Caco-2 (cell line): ENCODE data around the gene ZNF394. TPM values are rescaled to one million over a fixed set of nuclear protein-coding genes. Genes with fewer than 3 reads are reported as not detected.

Source experiments
- BruUV-seq: library from RNA; stranded (reverse); fragments of 400-500 nt; replicated peaks from 2 replicates; lab custom pipeline; 2021; lab: Mats Ljungman, UMichigan
- CTCF ChIA-PET: fragments of 300-600 bp; sonication (Branson Sonifier 250); formaldehyde crosslinking; loops from one replicate; lab custom pipeline; 2022; ENCODE audit warnings: antibody characterized with exemption; lab: Charles Lee
- POLR2A ChIA-PET: fragments of 300-600 bp; sonication (Branson Sonifier 250); formaldehyde crosslinking; loops from one replicate; lab custom pipeline; 2022; ENCODE audit warnings: antibody characterized with exemption; lab: Charles Lee
- DNase-seq, 2 experiments: peaks; one replicate each; pipeline versions ENCODE4 v3.0.0 to v3.0.0-alpha.2; 2020 to 2022
- H3K27me3 ChIP-seq: replicated peaks from 2 replicates; pipeline ENCODE4 v1.6.0; 2011; ENCODE audit warnings: low read length; ENCODE audit not compliant: control insufficient read depth, insufficient read depth
- H3K36me3 ChIP-seq: 2 replicates; pipeline ENCODE4 v1.5.1; 2011; ENCODE audit warnings: low read length; ENCODE audit not compliant: control insufficient read depth, insufficient read depth
- H3K4me1 ChIP-seq: fragments of 250-450 bp; sonication (Bioruptor Pico); 2 replicates; pipeline ENCODE4 v1.5.1; 2020; ENCODE audit warnings: mild to moderate bottlenecking
- H3K4me3 ChIP-seq: 2 replicates; pipeline ENCODE4 v1.5.1; 2011; ENCODE audit warnings: low read depth, mild to moderate bottlenecking, control low read depth, low read length
- H3K9me3 ChIP-seq: fragments of 250-450 bp; sonication (Bioruptor Pico); 2 replicates; pipeline ENCODE4 v1.5.1; 2020; ENCODE audit warnings: mild to moderate bottlenecking, moderate library complexity
- H3K27ac Mint-ChIP-seq: one replicate; pipeline ENCODE4 v1.8.0; 2022; ENCODE audit warnings: mixed read lengths; ENCODE audit not compliant: unreplicated experiment
- H3K27me3 Mint-ChIP-seq: one replicate; pipeline ENCODE4 v1.8.0; 2022; ENCODE audit warnings: mixed read lengths; ENCODE audit not compliant: insufficient read depth, unreplicated experiment
- H3K36me3 Mint-ChIP-seq: one replicate; pipeline ENCODE4 v1.8.0; 2022; ENCODE audit warnings: mild to moderate bottlenecking, mixed read lengths; ENCODE audit not compliant: insufficient read depth, unreplicated experiment
- H3K4me1 Mint-ChIP-seq: one replicate; pipeline ENCODE4 v1.8.0; 2022; ENCODE audit warnings: low read depth, mixed read lengths; ENCODE audit not compliant: unreplicated experiment
- H3K4me3 Mint-ChIP-seq: one replicate; pipeline ENCODE4 v1.8.0; 2022; ENCODE audit warnings: mild to moderate bottlenecking, moderate library complexity, mixed read lengths; ENCODE audit not compliant: unreplicated experiment
- H3K9me3 Mint-ChIP-seq: one replicate; pipeline ENCODE4 v1.8.0; 2022; ENCODE audit warnings: mixed read lengths; ENCODE audit not compliant: unreplicated experiment
- intact Hi-C: fragments of 100-400 bp; cut with micrococcal nuclease; formaldehyde crosslinking; loops from one replicate; pipeline ENCODE4 v1.10.0; 2022; ENCODE audit not compliant: unreplicated experiment
- total RNA-seq: library from RNA; stranded (reverse); gene quantifications from 2 replicates; pipeline ENCODE4 v1.2.3, GENCODE V29; 2022
- TF ChIP-seq, protein P1 (sequence below), 2 experiments: fragments of 200-600 bp in 1 of 2; IDR thresholded peaks; 1 replicate in 1 of 2; 2 replicates in 1 of 2; pipeline versions ENCODE4 v1.5.1 to v1.8.0; 2011 to 2022; ENCODE audit warnings: antibody characterized with exemption in 1 of 2, control low read depth in 1 of 2, inconsistent platforms in 1 of 2, low read depth in 1 of 2, low read length in 1 of 2, mild to moderate bottlenecking in 1 of 2, moderate library complexity in 1 of 2; ENCODE audit not compliant: insufficient read depth in 1 of 2, severe bottlenecking in 1 of 2, unreplicated experiment in 1 of 2

Gene ZNF394
- total RNA-seq, 1 experiment from 2014 or later: 31.8 TPM

DNA sequence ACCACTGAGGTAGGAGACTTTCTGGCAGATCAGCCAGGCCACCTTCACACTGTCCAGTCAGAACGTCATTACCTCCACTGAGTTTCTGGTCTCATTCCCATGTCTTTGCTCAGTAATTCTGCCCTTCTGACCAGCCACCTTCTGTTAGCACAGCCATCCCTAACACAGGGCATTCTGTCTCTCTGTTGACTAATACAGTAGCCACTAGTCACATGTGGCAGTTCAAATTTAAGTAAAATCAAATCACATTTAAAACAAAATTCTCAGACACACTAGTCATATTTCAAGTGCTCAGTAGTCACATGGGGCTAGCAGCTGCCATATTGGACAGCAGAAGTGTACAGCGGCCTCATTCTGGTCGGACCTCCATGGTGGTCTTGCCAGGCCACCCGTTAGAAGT lies 54.0 kb downstream of the ZNF394 start:
- POLR2A ChIA-PET: interaction anchor here (0.7 to 0.9 kb wide), 2 partner anchors 58 to 78 kb away, joined by 3 to 4 read pairs; partner anchors contain the start of gene ZKSCAN5
- Mint-ChIP-seq H3K36me3 (peaks cover 99% of the 10 kb centered on the region), H3K4me1 (peaks cover 13% of the 10 kb centered on the region), H3K4me3 (no peak overlapping the region), H3K27ac (no peak overlapping the region), H3K27me3 (no peaks in the 10 kb centered on the region), H3K9me3 (no peaks in the 10 kb centered on the region)
- H3K4me1 ChIP-seq: no peaks in the 10 kb centered on the region
- no peaks in the 10 kb centered on the region for H3K9me3 ChIP-seq
- no peak overlapping the region for H3K4me3 ChIP-seq
- H3K36me3 ChIP-seq: peaks cover 22% of the 10 kb centered on the region
- intact Hi-C loops: no loop called here
- no TSS peak for BruUV-seq
- TF ChIP-seq, protein P1, sequence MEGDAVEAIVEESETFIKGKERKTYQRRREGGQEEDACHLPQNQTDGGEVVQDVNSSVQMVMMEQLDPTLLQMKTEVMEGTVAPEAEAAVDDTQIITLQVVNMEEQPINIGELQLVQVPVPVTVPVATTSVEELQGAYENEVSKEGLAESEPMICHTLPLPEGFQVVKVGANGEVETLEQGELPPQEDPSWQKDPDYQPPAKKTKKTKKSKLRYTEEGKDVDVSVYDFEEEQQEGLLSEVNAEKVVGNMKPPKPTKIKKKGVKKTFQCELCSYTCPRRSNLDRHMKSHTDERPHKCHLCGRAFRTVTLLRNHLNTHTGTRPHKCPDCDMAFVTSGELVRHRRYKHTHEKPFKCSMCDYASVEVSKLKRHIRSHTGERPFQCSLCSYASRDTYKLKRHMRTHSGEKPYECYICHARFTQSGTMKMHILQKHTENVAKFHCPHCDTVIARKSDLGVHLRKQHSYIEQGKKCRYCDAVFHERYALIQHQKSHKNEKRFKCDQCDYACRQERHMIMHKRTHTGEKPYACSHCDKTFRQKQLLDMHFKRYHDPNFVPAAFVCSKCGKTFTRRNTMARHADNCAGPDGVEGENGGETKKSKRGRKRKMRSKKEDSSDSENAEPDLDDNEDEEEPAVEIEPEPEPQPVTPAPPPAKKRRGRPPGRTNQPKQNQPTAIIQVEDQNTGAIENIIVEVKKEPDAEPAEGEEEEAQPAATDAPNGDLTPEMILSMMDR (IDR thresholded peaks at IDR 0.05; ENCODE audit: insufficient read depth in 1 of 2, low read depth in 1 of 2, low read length in 1 of 2, severe bottlenecking in 1 of 2, unreplicated experiment in 1 of 2): no peak
- H3K27me3 ChIP-seq: no peaks in the 10 kb centered on the region
- CTCF ChIA-PET: interaction anchor here (0.7 kb wide), 1 partner anchor 460 kb away, joined by 3 read pairs; no protein-coding TSS in a partner anchor
- no peak for DNase-seq

Other genes starting within 250 kb of the ZNF394 start
- gene MYH16, start 227.4 kb downstream of the ZNF394 start, total RNA-seq: not detected in 2 replicates
- 190 and 201 TPM in 2 replicates for gene ARPC1A, start 174.4 kb downstream of the ZNF394 start, total RNA-seq
- gene ARPC1B, start 125.6 kb downstream of the ZNF394 start, total RNA-seq: 128 and 135 TPM in 2 replicates
- gene PDAP1, start 91.7 kb downstream of the ZNF394 start, total RNA-seq: 180 and 191 TPM in 2 replicates
- 199 and 220 TPM in 2 replicates for gene BUD31, start 91.3 kb downstream of the ZNF394 start, total RNA-seq
- gene PTCD1, start 61.5 kb downstream of the ZNF394 start, total RNA-seq: 59.6 TPM in 2 replicates
- 133 and 158 TPM in 2 replicates for gene CPSF4, start 61.3 kb downstream of the ZNF394 start, total RNA-seq
- gene ATP5MF, start 34.1 kb downstream of the ZNF394 start, total RNA-seq: 554 and 595 TPM in 2 replicates
- 30.1 and 32.3 TPM in 2 replicates for gene ZNF789, start 27.4 kb downstream of the ZNF394 start, total RNA-seq
- gene ZKSCAN5, start 4.4 kb upstream of the ZNF394 start, total RNA-seq: 12.4 and 13.3 TPM in 2 replicates
- gene FAM200A, start 51.8 kb upstream of the ZNF394 start, total RNA-seq: 5.2 TPM in 2 replicates
- gene ZNF655, start 58.4 kb upstream of the ZNF394 start, total RNA-seq: 21.1 and 21.2 TPM in 2 replicates
- 0.27 TPM in 1 of 2 replicates, not detected in the other for gene TMEM225B, start 98.0 kb upstream of the ZNF394 start, total RNA-seq
- gene ZSCAN25, start 116.7 kb upstream of the ZNF394 start, total RNA-seq: 21.2 and 22.3 TPM in 2 replicates
- gene CYP3A5, start 179.7 kb upstream of the ZNF394 start, total RNA-seq: 2.7 and 3.7 TPM in 2 replicates
- gene CYP3A7, start 234.9 kb upstream of the ZNF394 start, total RNA-seq: not detected in 2 replicates